Measurements from ENCODE around the gene MALSU1.
A peak's percentile ranks its signal among the peaks of the same experiment; 100 is the strongest.

MALSU1 gene

DNA sequence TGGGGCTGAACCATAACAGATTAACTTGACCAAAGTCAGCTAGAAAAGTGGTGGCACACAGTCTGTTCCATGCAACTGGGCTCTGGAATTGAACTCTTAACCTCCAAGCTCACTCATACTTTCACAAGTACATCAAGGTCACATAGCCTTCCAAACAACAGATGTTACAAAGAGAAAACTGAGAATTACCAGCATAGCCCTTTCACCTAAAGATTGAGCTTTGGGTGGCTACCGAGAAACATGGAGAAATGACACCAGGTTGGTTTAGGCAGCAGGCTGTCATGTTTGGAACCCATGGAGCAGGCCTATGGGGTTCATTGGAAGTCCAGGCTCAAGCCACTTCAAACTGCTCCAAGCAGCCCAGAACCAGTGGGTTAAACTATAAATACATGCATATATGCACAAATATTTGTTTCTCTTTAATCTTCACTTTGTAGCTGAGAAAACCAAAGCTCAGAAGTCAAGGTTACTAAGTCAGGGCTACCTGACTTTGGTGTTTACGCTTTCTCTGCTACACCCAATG, 59.1 kb downstream of the MALSU1 start:
- H3F3A ChIP-seq (ENCODE audit: control insufficient read depth, insufficient read depth), result peaks cover 25% of the 10 kb centered on the region
- peak overlapping the region; percentile 36 for H3K27ac ChIP-seq (ENCODE audit: low read depth, low read length)
- no peak overlapping the region for H3K4me3 ChIP-seq (ENCODE audit: low read length)
- H3K27me3 ChIP-seq (ENCODE audit: control insufficient read depth, low read length), result no peaks in the 10 kb centered on the region
- H3K79me2 ChIP-seq (ENCODE audit: control insufficient read depth, low read length), result peaks cover 82% of the 10 kb centered on the region
- no peaks in the 10 kb centered on the region for H3K9me3 ChIP-seq (ENCODE audit: control insufficient read depth, insufficient read depth, low read length)
- H3K9me2 ChIP-seq (replicated peaks; ENCODE audit: control insufficient read depth, low read length), result no peaks in the 10 kb centered on the region
- peaks cover 75% of the 10 kb centered on the region for H3K4me1 ChIP-seq (ENCODE audit: control insufficient read depth, low read length)
- H3K4me2 ChIP-seq (ENCODE audit: low read length), result peak overlapping the region; percentile 13
- peaks cover 76% of the 10 kb centered on the region for H3K36me3 ChIP-seq (ENCODE audit: control insufficient read depth, low read length)
- TF ChIP-seq, protein P1, sequence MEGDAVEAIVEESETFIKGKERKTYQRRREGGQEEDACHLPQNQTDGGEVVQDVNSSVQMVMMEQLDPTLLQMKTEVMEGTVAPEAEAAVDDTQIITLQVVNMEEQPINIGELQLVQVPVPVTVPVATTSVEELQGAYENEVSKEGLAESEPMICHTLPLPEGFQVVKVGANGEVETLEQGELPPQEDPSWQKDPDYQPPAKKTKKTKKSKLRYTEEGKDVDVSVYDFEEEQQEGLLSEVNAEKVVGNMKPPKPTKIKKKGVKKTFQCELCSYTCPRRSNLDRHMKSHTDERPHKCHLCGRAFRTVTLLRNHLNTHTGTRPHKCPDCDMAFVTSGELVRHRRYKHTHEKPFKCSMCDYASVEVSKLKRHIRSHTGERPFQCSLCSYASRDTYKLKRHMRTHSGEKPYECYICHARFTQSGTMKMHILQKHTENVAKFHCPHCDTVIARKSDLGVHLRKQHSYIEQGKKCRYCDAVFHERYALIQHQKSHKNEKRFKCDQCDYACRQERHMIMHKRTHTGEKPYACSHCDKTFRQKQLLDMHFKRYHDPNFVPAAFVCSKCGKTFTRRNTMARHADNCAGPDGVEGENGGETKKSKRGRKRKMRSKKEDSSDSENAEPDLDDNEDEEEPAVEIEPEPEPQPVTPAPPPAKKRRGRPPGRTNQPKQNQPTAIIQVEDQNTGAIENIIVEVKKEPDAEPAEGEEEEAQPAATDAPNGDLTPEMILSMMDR (IDR thresholded peaks at IDR 0.05; ENCODE audit: low read depth, low read length, poor library complexity, severe bottlenecking), result no peak
- TF ChIP-seq EZH2phosphoT487 (IDR thresholded peaks at IDR 0.05; ENCODE audit: borderline replicate concordance, low read length), result no peak
- H4K20me1 ChIP-seq (ENCODE audit: control insufficient read depth, insufficient read depth, low read depth, low read length), result no peaks in the 10 kb centered on the region

Data from DOHH2 (cell line).